Parathyroid adenoma (tissue), 2 donors: ENCODE measurements around the gene CLASP2.

Source experiments
- H2AFZ ChIP-seq: fragments of 300-600 bp; sonication (generic); one replicate; pipeline ENCODE4 v1.7.0; 2017; ENCODE audit warnings: antibody characterized with exemption, mild to moderate bottlenecking
- H3K27ac ChIP-seq: fragments of 300-600 bp; sonication (generic); one replicate; pipeline ENCODE4 v1.7.0; 2017
- H3K27me3 ChIP-seq: fragments of 300-600 bp; sonication (generic); one replicate; pipeline ENCODE4 v1.7.0; 2017; ENCODE audit warnings: low read length; ENCODE audit not compliant: control insufficient read depth, insufficient read depth
- H3K36me3 ChIP-seq: fragments of 300-600 bp; sonication (generic); one replicate; pipeline ENCODE4 v1.7.0; 2017; ENCODE audit warnings: low read length; ENCODE audit not compliant: control insufficient read depth, insufficient read depth
- H3K4me1 ChIP-seq: fragments of 300-600 bp; sonication (generic); one replicate; pipeline ENCODE4 v1.7.0; 2017; ENCODE audit warnings: control low read depth
- H3K4me2 ChIP-seq: fragments of 300-600 bp; sonication (generic); one replicate; pipeline ENCODE4 v1.7.0; 2017; ENCODE audit warnings: low read length
- H3K4me3 ChIP-seq: fragments of 300-600 bp; sonication (generic); one replicate; pipeline ENCODE4 v1.7.0; 2017; ENCODE audit warnings: low read depth, low read length
- H3K79me2 ChIP-seq: fragments of 300-600 bp; sonication (generic); one replicate; pipeline ENCODE4 v1.7.0; 2017; ENCODE audit warnings: control low read depth
- H3K9ac ChIP-seq: fragments of 300-600 bp; sonication (generic); one replicate; pipeline ENCODE4 v1.7.0; 2017; ENCODE audit warnings: mild to moderate bottlenecking
- H3K9me3 ChIP-seq: fragments of 300-600 bp; sonication (generic); one replicate; pipeline ENCODE4 v1.7.0; 2017; ENCODE audit warnings: low read length; ENCODE audit not compliant: control insufficient read depth
- CTCF ChIP-seq: fragments of 300-600 bp; sonication (generic); IDR thresholded peaks from one replicate; pipeline ENCODE4 v1.7.0; 2017; ENCODE audit warnings: antibody characterized with exemption, mild to moderate bottlenecking
- donor health status: primary hyperparathyroidism.

Gene CLASP2

GRCh38 chr3:33750211-33750548 lies 32.1 kb upstream of the CLASP2 start:
- Histone ChIP-seq H3K9me3 (no peaks in the 10 kb centered on the region), H2AFZ (no peak overlapping the region), H3K27ac (no peak overlapping the region), H3K9ac (no peak overlapping the region), H3K4me1 (no peaks in the 10 kb centered on the region), H3K79me2 (no peaks in the 10 kb centered on the region), H3K27me3 (no peaks in the 10 kb centered on the region), H3K36me3 (no peaks in the 10 kb centered on the region), H3K4me2 (no peak overlapping the region), H3K4me3 (no peak overlapping the region)
- TF ChIP-seq CTCF: no peak

- no peaks in the 10 kb centered on the region for H3K9me3 ChIP-seq
- TF ChIP-seq CTCF: no peak
- H3K9ac ChIP-seq: no peak overlapping the region
- no peaks in the 10 kb centered on the region for H3K4me1 ChIP-seq
- H3K79me2 ChIP-seq: no peaks in the 10 kb centered on the region
- H2AFZ ChIP-seq: no peak overlapping the region
- H3K36me3 ChIP-seq: no peaks in the 10 kb centered on the region
- H3K4me2 ChIP-seq: no peak overlapping the region
- no peak overlapping the region for H3K4me3 ChIP-seq
- no peaks in the 10 kb centered on the region for H3K27me3 ChIP-seq
- H3K27ac ChIP-seq: no peak overlapping the region
Observed at GRCh38 chr3:33749546-33750210, 31.6 kb upstream of the CLASP2 start.

- no peak overlapping the region for H3K9ac ChIP-seq
- H3K4me1 ChIP-seq: no peaks in the 10 kb centered on the region
- no peak overlapping the region for H2AFZ ChIP-seq
- H3K4me3 ChIP-seq: no peak overlapping the region
- no peak for TF ChIP-seq CTCF
- no peaks in the 10 kb centered on the region for H3K36me3 ChIP-seq
- H3K4me2 ChIP-seq: no peak overlapping the region
- no peaks in the 10 kb centered on the region for H3K79me2 ChIP-seq
- H3K27ac ChIP-seq: no peak overlapping the region
- H3K9me3 ChIP-seq: no peaks in the 10 kb centered on the region
- H3K27me3 ChIP-seq: no peaks in the 10 kb centered on the region
Observed at GRCh38 chr3:33746416-33747116, 28.5 kb upstream of the CLASP2 start.

GRCh38 chr3:33737146-33737545 lies 19.1 kb upstream of the CLASP2 start:
- no peaks in the 10 kb centered on the region for H3K79me2 ChIP-seq
- no peak overlapping the region for H3K9ac ChIP-seq
- no peaks in the 10 kb centered on the region for H3K36me3 ChIP-seq
- TF ChIP-seq CTCF: no peak
- no peak overlapping the region for H3K4me3 ChIP-seq
- H3K9me3 ChIP-seq: no peaks in the 10 kb centered on the region
- H3K4me2 ChIP-seq: no peak overlapping the region
- no peaks in the 10 kb centered on the region for H3K4me1 ChIP-seq
- no peak overlapping the region for H3K27ac ChIP-seq
- no peak overlapping the region for H2AFZ ChIP-seq
- H3K27me3 ChIP-seq: no peaks in the 10 kb centered on the region

- TF ChIP-seq CTCF: no peak
- H3K4me2 ChIP-seq: no peak overlapping the region
- no peak overlapping the region for H2AFZ ChIP-seq
- no peaks in the 10 kb centered on the region for H3K9me3 ChIP-seq
- H3K9ac ChIP-seq: no peak overlapping the region
- H3K4me1 ChIP-seq: no peaks in the 10 kb centered on the region
- no peaks in the 10 kb centered on the region for H3K79me2 ChIP-seq
- H3K27ac ChIP-seq: no peak overlapping the region
- H3K36me3 ChIP-seq: no peaks in the 10 kb centered on the region
- no peaks in the 10 kb centered on the region for H3K27me3 ChIP-seq
- H3K4me3 ChIP-seq: no peak overlapping the region
Observed at GRCh38 chr3:33732394-33732793, 14.3 kb upstream of the CLASP2 start.
